ENCODE results near the gene PPP2R5B.

GRCh38 chr11:64970731-64971151 lies 46.3 kb downstream of the PPP2R5B start:
- TF ChIP-seq CTCF (conservative IDR thresholded peaks at IDR 0.05 in 1 of 2, IDR thresholded peaks at IDR 0.05 in 1 of 2; ENCODE audit: low read depth in 1 of 2, low read length in 2 of 2) (no peak), EZH2 (IDR thresholded peaks at IDR 0.05; ENCODE audit: low read length, missing control alignments) (no peak)

Measured in fibroblast of lung (primary cell).